ENCODE measurements around the gene TUBB6. TPM values are rescaled to one million over a fixed set of nuclear protein-coding genes. Genes with fewer than 3 reads are reported as not detected.
A peak's percentile ranks its signal among the peaks of the same experiment; 100 is the strongest.

The TUBB6 gene
- total and polyA plus RNA-seq, 2 of the 8 experiments (the other 6 are each of a cell fraction or from before 2014, with no cell fraction given) = 126 to 223 TPM

- Histone ChIP-seq H3K9ac (replicated peaks in 1 of 4; ENCODE audit: extremely low read depth in 1 of 4, low read depth in 3 of 4, low read length in 3 of 4) (0 out of 7 replicates have a peak overlapping the region, but pooled peaks of 1 of the 4 experiments have one; percentile 1), H2AFZ (ENCODE audit: low read length) (no peak overlapping the region), H3K4me3 (ENCODE audit: extremely low read depth in 1 of 4, insufficient read depth in 2 of 4, low read depth in 3 of 4, low read length in 4 of 4) (peak overlapping the region in 1 of 4 experiments; percentile 43; a peak in 2 of 8 replicates), H3K14ac (ENCODE audit: insufficient read length) (no peak overlapping the region), H4K5ac (ENCODE audit: insufficient read length, low read depth, low read length) (peak overlapping the region; percentile 66), H4K20me1 (replicated peaks in 1 of 2; ENCODE audit: control insufficient read depth in 1 of 2, insufficient read depth in 2 of 2, low read length in 2 of 2) (peaks cover 0 to 2% of the 10 kb centered on the region in 2 experiments), H2BK15ac (ENCODE audit: low read length) (peak overlapping the region; percentile 66; the same call in 1 of the 2 replicates), H2AK5ac (ENCODE audit: low read depth, low read length) (peak overlapping the region; percentile 84; the same call in 1 of the 2 replicates), H2BK120ac (replicated peaks; ENCODE audit: low read depth, low read length) (peak overlapping the region; percentile 67), H3K23me2 (ENCODE audit: low read depth, low read length) (no peaks in the 10 kb centered on the region), H3K79me2 (ENCODE audit: control insufficient read depth in 1 of 2, insufficient read depth in 2 of 2, low read length in 2 of 2) (no peaks in the 10 kb centered on the region), H4K8ac (ENCODE audit: extremely low read depth, insufficient read depth, low read length) (peak overlapping the region; percentile 19; the same call in 1 of the 2 replicates), H2BK20ac (ENCODE audit: low read length) (peak overlapping the region; percentile 92), H3K23ac (ENCODE audit: insufficient read length) (no peak overlapping the region), H3K79me1 (ENCODE audit: low read depth, low read length) (no peaks in the 10 kb centered on the region), H3K4ac (replicated peaks; ENCODE audit: insufficient read length, low read depth, low read length) (peak overlapping the region; percentile 25), H3K4me2 (ENCODE audit: insufficient read depth in 1 of 2, low read depth in 2 of 2, low read length in 2 of 2) (peak overlapping the region; percentile 35 to 61), H3K4me1 (replicated peaks in 1 of 4; ENCODE audit: control insufficient read depth in 3 of 4, insufficient read depth in 4 of 4, low read length in 3 of 4) (peaks cover 15 to 41% (median 39%) of the 10 kb centered on the region in 4 experiments), H3K18ac (ENCODE audit: extremely low read depth, low read length) (peak overlapping the region; percentile 91), H4K91ac (replicated peaks; ENCODE audit: insufficient read length, low read length) (peak overlapping the region; percentile 93), H3K9me3 (ENCODE audit: insufficient read depth in 2 of 2, low read depth in 1 of 2, low read length in 1 of 2) (no peaks in the 10 kb centered on the region), H2BK5ac (ENCODE audit: low read depth, low read length) (peak overlapping the region; percentile 97; the same call in 1 of the 2 replicates), H3K56ac (replicated peaks; ENCODE audit: insufficient read length, low read depth, low read length) (no peak overlapping the region), H3K27me3 (replicated peaks in 1 of 4; ENCODE audit: control insufficient read depth in 3 of 4, extremely low read depth in 1 of 4, insufficient read depth in 3 of 4, low read length in 3 of 4) (no peaks in the 10 kb centered on the region), H2BK12ac (ENCODE audit: low read depth, low read length) (peak overlapping the region; percentile 100), H3K36me3 (ENCODE audit: control insufficient read depth in 2 of 4, insufficient read depth in 4 of 4, low read length in 3 of 4) (peaks cover 0 to 4% (median 0%) of the 10 kb centered on the region in 4 experiments; a peak in 1 of 8 replicates), H3K27ac (ENCODE audit: low read depth, low read length) (peak overlapping the region; percentile 79; the same call in 1 of the 2 replicates)
- TF ChIP-seq POLR2A (IDR thresholded peaks at IDR 0.05; ENCODE audit: control extremely low read depth in 1 of 2, low read depth in 2 of 2, low read length in 2 of 2) = 0 out of 3 replicates have a peak, but pooled peaks of 1 of the 2 experiments have one; percentile 4
- TF ChIP-seq BCL11A (IDR thresholded peaks at IDR 0.05; ENCODE audit: low read depth in 2 of 2, low read length in 2 of 2) = no peak
- TF ChIP-seq SIX5 (IDR thresholded peaks at IDR 0.05; ENCODE audit: low read depth, low read length) = no peak
- TF ChIP-seq JUN (IDR thresholded peaks at IDR 0.05; ENCODE audit: low read depth, low read length) = no peak
- TF ChIP-seq RBBP5 (IDR thresholded peaks at IDR 0.05; ENCODE audit: borderline replicate concordance, low read depth, low read length) = no peak
- no peak for TF ChIP-seq SAP30 (IDR thresholded peaks at IDR 0.05; ENCODE audit: insufficient read depth, insufficient replicate concordance, low read length)
- TF ChIP-seq ASH2L (IDR thresholded peaks at IDR 0.05; ENCODE audit: low read length) = no peak
- DNase-seq (ENCODE audit: low read depth in 1 of 2, low spot score in 2 of 2) (no peak), FAIRE-seq (no peak)
- WGBS, 2 experiments (ENCODE audit: extremely low coverage in 1 of 2, insufficient coverage in 1 of 2, insufficient read length in 1 of 2, insufficient replicate concordance in 2 of 2, low coverage in 1 of 2, low lambda C conversion rate in 2 of 2, missing lambda C conversion rate in 1 of 2) = 85% methylated on average over 6 of the region's 7 CpGs; no CpG with 5 or more reads in 1 of the 2 experiments
- ChIA-PET CTCF (ENCODE audit: partially characterized antibody) (interaction anchor here (0.6 to 1.7 kb wide), 8 partner anchors 8 to 325 kb away, joined by 3 to 5 read pairs (median 4); partner anchors contain the start of gene AFG3L2), POLR2A (ENCODE audit: partially characterized antibody) (interaction anchor here (1.1 to 3.4 kb wide), 11 partner anchors 12 to 56 kb away, joined by 3 to 26 read pairs (median 7); partner anchors contain the start of gene AFG3L2)
Observed at GRCh38 chr18:12335503-12335902, 27.5 kb downstream of the TUBB6 start.

Data from H1 (cell line).